GM18519 (cell line): ENCODE measurements around the gene PRKCZ.

ENCODE experiments used
- ATAC-seq: cut with Tn5 transposase; IDR thresholded peaks from one replicate; pipeline ENCODE4 v1.9.1; 2021; ENCODE audit warnings: mild to moderate bottlenecking, moderate library complexity; ENCODE audit not compliant: unreplicated experiment, low FRiP score

The PRKCZ gene

GRCh38 chr1:2215329-2215728 lies 165.1 kb downstream of the PRKCZ start:
- ATAC-seq = no peak

DNA sequence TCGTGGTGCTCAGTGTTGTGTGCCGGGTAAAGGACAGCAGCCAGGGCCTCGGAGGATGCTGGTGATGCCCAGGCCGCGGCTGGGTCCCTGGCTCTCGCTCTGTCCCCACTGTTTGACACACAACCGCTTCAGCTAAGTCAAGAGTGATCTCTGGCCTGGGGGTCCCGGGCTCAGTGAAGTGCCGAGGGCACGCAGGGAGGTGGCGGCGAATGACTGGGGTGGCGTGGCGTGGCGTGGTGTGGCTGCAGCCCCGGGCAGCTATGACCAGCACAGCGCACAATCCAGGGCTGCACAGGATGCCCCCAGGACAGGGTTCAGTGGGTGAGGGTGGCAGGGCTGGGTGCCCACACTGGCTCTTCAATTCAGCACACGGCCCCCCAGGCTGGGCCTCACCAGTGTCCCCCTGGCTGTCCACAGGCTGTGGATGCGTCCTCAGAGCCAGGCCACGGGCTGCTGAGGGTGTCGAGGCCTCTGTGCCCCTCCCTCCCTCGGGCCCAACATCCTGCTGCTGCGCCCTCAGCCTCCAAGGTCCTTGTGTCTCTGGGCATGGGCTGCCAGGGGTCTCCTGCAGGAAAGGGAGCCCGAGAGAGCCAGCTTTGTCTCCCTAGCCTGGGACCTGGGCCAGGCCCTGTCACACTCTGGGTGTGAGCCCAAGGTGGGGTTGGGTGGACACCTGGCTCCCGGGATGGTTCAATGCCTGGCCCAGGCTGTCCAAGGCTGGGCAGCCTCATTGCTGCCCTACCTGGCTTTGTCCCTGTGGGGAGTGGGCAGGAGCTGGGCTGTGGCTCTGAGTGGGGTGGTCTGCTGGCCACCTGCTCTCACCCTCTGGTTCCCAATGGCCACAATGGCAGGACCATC lies 165.9 kb downstream of the PRKCZ start:
- ATAC-seq = no peak

DNA sequence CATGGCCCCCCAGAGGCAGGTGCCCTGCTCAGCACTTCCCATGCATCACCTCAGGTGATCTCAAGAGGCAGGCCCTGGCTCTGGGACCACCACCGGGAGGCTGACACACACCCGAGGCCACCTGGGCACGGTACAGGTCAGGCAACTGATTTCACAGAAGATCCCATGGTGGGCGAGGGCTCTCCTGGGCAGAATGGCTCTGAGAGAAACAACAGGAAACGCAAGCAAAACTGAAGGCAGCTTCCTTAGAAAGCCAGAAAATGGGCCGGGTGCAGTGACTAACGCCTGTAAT lies 166.5 kb downstream of the PRKCZ start:
- ATAC-seq = no peak

- ATAC-seq = no peak
These were observed 171.1 kb downstream of the PRKCZ start for GRCh38 chr1:2221271-2221670.

DNA sequence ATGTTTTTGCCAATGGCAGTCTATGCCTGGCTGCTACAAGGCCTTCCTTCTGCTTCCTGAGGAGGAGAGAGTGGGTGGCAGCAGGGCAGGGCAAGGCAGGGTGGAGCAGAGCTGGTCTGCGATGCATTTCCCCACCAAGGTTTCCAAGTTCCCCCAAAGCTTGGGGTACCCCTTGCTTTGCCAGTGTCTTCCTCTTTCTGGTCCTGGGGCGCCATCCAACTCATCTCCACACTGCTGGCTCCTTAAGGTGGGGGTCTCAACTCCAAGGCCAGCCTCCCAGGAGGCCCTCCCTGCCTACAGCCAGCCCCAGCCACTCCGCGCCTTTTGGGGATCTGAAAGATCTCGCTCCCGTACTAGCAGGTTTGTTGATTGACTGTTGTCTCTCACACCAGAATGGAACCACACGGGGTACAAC lies 174.0 kb downstream of the PRKCZ start:
- no peak for ATAC-seq

DNA sequence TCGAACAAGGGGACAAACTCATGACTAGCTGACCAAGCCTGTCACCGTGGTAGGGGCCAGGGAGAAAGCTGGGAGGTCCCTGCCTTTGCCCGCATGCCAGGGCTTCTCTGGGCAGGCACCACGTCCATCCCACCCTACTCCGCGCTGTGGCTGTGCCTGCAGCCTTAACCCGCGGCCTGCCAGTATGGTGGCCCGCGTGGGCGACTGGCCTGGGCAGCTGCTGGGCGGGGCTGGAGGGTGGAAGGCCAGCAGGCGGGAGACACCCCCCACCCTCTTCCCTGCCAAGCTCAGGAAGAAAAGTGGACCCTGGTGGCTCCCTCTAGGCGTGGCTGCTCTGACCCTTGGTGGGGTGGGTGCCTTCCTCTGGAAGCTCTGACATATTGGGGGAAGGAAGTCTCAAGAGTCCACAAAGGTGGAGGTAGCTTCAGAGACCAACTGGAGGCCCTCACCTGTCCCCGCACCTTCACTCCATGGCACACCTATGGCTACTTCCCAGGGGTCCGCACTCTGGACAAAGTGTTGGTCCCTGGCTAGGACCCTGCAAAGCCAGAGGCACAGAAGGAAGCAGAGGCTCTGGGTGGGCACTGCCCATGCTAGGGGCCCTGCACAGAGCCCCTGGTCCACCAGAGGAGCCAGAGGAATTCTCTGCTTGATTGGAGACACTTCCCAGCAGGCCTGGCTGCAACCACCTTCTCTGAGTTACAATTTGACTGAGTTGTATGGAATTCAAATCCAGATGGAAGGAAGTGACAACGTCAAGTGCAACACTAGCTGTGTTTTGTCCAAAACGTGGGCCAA lies 174.6 kb downstream of the PRKCZ start:
- no peak for ATAC-seq

DNA sequence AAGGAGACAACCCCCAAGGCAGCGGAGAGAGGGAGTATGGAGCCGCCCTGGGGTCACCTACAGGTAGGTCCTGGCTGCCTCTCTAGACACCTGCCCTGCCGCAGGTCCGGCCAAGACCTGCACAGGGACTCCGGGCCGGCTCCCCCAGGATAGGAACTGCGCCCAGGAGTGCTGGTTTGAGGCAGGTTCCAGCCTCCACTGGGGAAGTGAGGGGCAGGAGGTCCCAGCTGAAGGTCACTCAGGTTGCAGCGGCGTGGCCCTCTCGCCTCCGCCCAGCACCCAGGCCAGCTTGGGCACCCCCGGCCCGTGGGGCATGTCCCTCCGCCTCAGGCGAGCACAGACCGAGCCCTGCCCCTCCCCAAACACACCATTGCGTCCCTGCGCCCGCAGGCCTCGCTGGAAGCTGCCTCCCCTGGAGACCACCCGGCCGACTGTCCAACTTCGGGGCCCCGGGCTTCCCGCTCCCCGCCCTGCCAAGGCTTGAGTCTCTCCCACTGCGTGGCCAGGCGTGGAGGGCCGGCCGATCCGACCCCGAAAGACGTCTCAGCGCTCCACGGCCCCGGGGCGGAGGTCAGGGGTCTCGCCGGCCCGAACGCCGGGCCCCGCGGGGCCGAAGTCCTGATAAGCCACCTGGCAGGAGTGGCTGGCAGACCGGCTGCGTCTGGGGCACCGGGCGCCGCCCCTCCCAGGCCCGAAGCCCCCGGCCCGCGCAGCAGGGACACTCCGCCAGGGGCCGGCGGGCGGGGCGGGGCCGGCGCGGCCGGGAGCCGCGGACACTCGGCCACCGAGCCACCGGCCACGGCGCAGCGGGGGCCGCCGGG lies 176.5 kb downstream of the PRKCZ start:
- ATAC-seq = no peak

DNA sequence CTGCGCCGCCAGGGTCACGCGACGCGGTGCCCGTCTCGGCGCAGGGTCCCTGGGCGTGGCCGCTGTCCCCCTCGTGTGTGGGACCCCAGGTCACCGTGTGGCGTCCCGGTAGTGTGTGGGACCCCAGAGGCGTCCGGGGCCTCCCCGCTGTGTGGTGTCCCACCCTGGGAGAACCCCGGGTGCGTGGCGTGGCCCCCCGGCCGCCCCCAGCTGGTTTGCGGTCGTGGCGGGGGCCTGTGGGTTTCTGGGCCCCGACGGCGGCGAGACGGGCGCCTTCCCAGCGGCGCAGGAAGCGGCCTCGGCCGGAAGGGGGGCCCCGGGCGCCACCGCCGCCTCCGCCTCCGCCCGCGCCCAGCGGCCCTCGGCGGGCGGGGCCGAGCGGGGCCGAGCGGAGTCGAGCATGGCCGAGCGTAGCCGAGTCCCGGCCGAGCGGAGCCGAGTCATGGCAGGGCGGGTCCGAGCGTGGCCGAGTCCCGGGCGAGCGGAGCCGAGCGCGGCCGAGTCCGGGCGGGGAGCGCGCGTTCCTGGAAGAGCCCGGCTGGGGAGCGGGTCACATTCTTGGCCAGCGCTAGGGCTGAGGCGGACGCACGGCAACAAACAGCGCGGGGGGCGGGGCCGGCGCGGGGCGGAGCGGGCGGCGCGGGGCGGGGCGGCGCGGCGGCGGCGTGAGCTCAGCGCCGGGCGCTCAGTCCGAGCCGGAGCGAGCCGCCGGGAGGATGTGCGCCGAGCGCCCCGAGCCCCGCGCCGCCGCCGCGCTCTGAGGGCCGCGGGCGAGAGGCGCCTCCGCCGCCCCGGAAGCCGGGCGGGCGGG lies 177.3 kb downstream of the PRKCZ start:
- peak; percentile 77 for ATAC-seq

- no peak for ATAC-seq
These were observed 178.0 kb downstream of the PRKCZ start, which contains the start of gene SKI for GRCh38 chr1:2228157-2228594. Gene SKI (plus strand): TSS chr1:2228319. CDS start chr1:2228767, 448 bp downstream.

- ATAC-seq = no peak
These were observed 178.5 kb downstream of the PRKCZ start for GRCh38 chr1:2228694-2229036.

- no peak for ATAC-seq
These were observed 179.0 kb downstream of the PRKCZ start for GRCh38 chr1:2229037-2229864.

DNA sequence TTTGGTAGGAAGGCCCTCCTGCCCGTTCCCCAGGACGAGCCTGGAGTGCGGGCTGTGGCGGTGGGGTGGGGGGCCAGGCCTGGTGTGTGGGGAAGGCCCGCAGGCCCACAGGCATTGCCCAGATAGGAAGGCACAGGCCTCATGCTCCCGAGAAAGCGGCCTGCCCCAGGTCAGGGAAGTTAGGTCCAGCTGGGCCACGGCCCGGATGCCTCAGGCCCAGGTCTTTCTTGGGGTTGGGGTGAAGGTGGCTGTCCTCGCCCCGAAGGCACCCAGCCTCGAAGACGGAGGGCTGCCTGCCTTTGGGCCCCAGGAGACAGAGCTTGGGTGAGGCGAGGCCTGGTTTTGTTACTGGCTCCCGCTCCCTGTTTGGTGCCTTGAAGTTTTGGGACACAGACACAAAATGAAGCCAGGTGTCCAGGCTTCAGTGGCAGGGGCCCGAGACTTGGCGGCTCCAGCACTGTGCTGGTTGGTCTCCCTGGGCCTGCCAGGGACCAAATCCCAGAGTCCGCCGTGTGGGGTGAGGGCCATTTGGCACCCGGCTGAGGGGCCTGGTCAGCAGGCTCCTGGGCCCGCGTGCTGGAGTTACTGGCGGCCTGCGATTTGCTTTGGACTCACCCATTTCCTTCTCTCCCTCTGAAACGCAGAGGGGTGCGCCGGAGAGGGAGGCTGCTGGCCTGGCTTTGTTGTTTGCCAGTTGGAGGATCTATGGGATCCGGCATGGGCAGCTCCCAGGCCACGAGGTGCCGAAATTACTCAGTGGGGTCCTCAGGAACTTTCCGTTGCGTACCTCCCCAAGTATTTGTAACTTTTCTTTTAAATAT lies 179.9 kb downstream of the PRKCZ start:
- no peak for ATAC-seq

- ATAC-seq = no peak
These were observed 180.7 kb downstream of the PRKCZ start for GRCh38 chr1:2230781-2231531.

- no peak for ATAC-seq
These were observed 181.5 kb downstream of the PRKCZ start for GRCh38 chr1:2231532-2232254.

- ATAC-seq = no peak
These were observed 182.2 kb downstream of the PRKCZ start for GRCh38 chr1:2232255-2232915.

DNA sequence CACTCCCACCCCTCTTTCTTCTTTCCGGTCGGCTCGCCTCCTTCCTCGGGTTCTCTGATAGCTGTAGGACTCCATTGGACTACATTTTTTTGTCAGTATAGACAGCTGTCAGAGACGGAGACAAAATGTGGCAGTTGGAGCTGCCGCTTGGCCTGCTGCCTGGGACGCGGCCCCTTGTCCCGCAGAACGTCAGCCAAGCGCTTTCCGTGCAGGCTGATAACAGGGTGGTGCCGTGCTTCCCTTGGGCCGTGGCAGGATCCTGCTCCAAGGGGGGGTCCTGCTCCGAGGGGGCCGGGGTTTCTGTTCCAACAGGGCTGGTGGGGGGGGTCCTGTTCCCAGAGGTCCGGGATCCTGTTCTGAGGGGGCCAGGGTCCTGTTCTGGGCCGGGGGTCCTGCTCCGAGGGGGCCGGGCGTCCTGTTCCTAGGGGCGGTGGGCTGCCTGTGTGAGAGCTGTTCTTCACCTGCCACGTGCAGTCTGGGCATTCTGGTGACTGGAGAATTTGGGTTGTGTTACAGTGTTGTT lies 182.8 kb downstream of the PRKCZ start:
- ATAC-seq = no peak
